ENCODE results near the gene HOOK2. TPM values are rescaled to one million over a fixed set of nuclear protein-coding genes. Genes with fewer than 3 reads are reported as not detected.
A peak's percentile ranks its signal among the peaks of the same experiment; 100 is the strongest.

The HOOK2 gene
- total and polyA plus RNA-seq, 10 donors: 7.1 to 27.4 (median 23.4) TPM

DNA sequence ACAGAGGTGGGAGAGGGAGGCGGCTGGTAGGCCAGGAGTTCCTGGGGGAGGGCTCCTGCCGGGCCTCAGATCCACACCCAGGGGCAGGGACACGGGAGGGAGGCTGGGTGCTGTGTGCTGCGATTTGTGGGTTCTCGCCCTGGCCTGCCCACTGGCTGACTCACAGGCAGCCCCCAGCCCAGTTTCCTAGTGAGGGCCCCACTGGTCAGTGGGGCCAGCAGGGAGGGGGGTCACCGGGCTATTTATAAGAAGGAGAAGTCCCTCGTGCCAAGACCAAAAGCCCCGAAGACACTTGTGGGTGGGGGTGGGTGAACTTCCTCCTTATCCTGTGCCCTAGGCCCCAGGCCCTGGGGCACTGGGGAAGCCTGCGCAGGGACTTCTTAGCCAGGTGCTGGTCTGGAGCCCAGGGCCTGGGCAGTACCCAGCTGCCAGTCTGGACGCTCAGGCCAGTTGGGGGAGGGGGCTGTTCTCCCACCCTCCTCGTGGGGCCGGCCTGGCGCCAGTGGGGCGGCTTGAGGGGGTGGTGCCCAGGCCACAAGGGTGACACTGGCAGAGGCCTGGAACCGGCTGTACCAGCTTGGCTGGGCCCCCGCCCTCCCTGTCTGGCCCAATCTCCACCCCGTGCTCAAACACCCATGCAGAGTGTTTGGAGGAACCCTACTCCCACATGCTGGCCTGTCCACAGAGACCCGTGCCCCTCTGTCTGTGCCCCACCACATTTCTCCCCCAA lies 11.0 kb upstream of the HOOK2 start:
- WGBS, 5 donors: 18 to 32% (median 27%) methylated on average over 8 to 18 of the region's 18 CpGs
- Histone ChIP-seq H3K27ac (peak overlapping the region; percentile 79 to 100 (median 100)), H3K36me3 (no peaks in the 10 kb centered on the region), H3K9me3 (no peaks in the 10 kb centered on the region), H3K4me3 (peak overlapping the region in 2 of 8 donors; percentile 3 to 53), H3K27me3 (replicated peaks in 1 of 7) (peaks cover 0 to 2% (median 0%) of the 10 kb centered on the region in 7 donors), H3K4me1 (peaks cover 63 to 99% (median 91%) of the 10 kb centered on the region in 6 donors)
- peak; percentile 92 for DNase-seq
- intact Hi-C loops (cut with DNase I; ENCODE audit: low total_unique reads): no loop called here
- TF ChIP-seq POLR2AphosphoS5 (IDR thresholded peaks at IDR 0.05) (peak; percentile 42 to 80 (median 63)), POLR2A (IDR thresholded peaks at IDR 0.05) (no peak)

DNA sequence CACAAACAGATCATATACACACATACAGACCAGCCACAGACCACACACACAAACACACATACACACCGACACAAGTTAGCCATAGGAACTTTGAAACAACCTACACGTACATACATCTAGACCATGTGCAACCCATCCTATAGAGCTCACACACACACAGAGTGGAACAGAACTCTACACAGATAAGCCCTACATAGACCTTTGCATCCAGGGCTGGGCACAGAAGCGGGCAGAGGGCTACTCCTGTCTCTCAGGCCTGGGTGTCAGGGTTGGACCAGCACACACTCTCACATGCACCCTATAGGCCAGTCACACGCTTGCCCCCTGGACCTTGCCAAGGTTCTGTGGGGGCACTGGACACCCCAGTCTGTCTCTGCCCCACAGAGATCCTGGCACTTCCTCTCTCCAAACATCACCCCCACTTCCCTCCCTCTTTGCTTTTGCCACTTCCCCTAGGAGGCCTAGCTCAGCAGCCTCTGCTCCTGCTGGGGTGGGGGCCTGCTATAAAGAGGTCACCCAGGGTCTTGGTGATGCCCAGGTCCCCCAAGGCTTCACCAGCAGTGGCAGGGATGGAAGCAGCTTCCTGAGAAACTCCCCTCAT lies 10.2 kb upstream of the HOOK2 start:
- H3K4me3 ChIP-seq: peak overlapping the region in 2 of 8 donors; percentile 3 to 53
- H3K9me3 ChIP-seq: no peaks in the 10 kb centered on the region
- intact Hi-C loops (cut with DNase I; ENCODE audit: low total_unique reads): no loop called here
- H3K36me3 ChIP-seq: no peaks in the 10 kb centered on the region
- peak; percentile 82 for DNase-seq
- 34 to 57% (median 45%) methylated on average over 4 of the region's 4 CpGs for WGBS, 5 donors
- H3K27ac ChIP-seq: peak overlapping the region; percentile 79 to 100 (median 100)
- H3K4me1 ChIP-seq: peaks cover 64 to 94% (median 87%) of the 10 kb centered on the region in 6 donors
- TF ChIP-seq, protein P1, sequence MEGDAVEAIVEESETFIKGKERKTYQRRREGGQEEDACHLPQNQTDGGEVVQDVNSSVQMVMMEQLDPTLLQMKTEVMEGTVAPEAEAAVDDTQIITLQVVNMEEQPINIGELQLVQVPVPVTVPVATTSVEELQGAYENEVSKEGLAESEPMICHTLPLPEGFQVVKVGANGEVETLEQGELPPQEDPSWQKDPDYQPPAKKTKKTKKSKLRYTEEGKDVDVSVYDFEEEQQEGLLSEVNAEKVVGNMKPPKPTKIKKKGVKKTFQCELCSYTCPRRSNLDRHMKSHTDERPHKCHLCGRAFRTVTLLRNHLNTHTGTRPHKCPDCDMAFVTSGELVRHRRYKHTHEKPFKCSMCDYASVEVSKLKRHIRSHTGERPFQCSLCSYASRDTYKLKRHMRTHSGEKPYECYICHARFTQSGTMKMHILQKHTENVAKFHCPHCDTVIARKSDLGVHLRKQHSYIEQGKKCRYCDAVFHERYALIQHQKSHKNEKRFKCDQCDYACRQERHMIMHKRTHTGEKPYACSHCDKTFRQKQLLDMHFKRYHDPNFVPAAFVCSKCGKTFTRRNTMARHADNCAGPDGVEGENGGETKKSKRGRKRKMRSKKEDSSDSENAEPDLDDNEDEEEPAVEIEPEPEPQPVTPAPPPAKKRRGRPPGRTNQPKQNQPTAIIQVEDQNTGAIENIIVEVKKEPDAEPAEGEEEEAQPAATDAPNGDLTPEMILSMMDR (IDR thresholded peaks at IDR 0.05 in 8 of 11, conservative IDR thresholded peaks at IDR 0.05 in 3 of 11): no peak
- no peak for TF ChIP-seq POLR2A (IDR thresholded peaks at IDR 0.05)
- peak in 2 of 3 donors; percentile 42 to 49 for TF ChIP-seq POLR2AphosphoS5 (IDR thresholded peaks at IDR 0.05)
- H3K27me3 ChIP-seq (replicated peaks in 1 of 7): no peaks in the 10 kb centered on the region

DNA sequence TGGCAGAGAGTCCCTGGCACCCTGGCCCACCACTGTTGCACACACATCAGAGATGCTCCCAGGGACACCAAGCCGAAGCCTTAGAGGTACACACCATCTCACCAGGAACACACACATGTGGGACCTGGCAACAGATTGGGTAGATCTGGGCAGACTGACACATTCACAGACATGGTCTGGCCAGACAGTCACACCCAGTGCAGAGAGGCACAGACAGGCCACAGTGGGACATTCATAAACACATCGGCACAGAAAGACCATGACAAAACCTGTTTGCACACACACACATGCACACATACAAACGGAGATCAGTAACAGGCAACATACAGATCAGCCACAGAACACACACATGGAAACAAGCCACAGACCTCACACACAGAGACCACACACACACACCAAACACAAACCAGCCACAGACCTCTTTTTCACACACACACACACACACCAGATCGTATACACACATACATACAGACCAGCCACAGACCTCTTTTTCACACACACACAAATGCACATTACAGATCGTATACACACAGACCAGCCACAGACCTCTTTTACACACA lies 9.6 kb upstream of the HOOK2 start:
- Histone ChIP-seq H3K4me3 (peak overlapping the region in 1 of 8 donors; percentile 53), H3K36me3 (no peaks in the 10 kb centered on the region), H3K27ac (peak overlapping the region; percentile 95 to 100 (median 100)), H3K4me1 (peaks cover 64 to 92% (median 86%) of the 10 kb centered on the region in 6 donors), H3K9me3 (no peaks in the 10 kb centered on the region), H3K27me3 (replicated peaks in 1 of 7) (no peaks in the 10 kb centered on the region)
- WGBS, 5 donors: 26 to 60% (median 47%) methylated on average over 4 to 5 of the region's 5 CpGs
- intact Hi-C loops (cut with DNase I; ENCODE audit: low total_unique reads): no loop called here
- no peak for DNase-seq
- TF ChIP-seq, protein P1 (IDR thresholded peaks at IDR 0.05 in 8 of 11, conservative IDR thresholded peaks at IDR 0.05 in 3 of 11): no peak
- no peak for TF ChIP-seq POLR2A (IDR thresholded peaks at IDR 0.05)
- TF ChIP-seq POLR2AphosphoS5 (IDR thresholded peaks at IDR 0.05): no peak

DNA sequence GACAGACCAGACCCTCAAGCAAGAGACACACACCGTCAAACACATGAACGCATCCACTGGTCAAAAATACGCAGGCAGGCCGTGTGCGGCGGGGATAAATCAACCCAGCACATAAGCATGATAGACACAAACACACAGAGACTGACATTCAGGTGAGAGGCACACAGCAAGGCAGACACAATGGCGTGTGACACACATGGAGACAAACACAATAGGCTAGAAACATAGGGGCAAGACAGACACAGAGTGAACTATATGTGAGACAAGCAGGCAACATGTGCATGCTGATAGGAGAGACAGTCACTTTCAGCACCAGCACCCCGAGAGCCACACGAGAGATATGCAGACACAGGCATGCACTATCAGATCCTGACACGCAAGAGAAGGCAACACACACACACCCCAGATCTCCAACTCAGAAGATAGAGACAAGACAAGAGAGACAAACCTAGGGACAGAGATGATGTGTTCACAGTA lies 9.1 kb upstream of the HOOK2 start:
- no peak for TF ChIP-seq POLR2A (IDR thresholded peaks at IDR 0.05)
- TF ChIP-seq, protein P1 (IDR thresholded peaks at IDR 0.05 in 8 of 11, conservative IDR thresholded peaks at IDR 0.05 in 3 of 11): no peak
- no peak for TF ChIP-seq POLR2AphosphoS5 (IDR thresholded peaks at IDR 0.05)
- peak overlapping the region; percentile 95 to 100 (median 100) for H3K27ac ChIP-seq
- WGBS, 5 donors: 64 to 82% (median 72%) methylated on average over 10 of the region's 10 CpGs
- peaks cover 66 to 97% (median 90%) of the 10 kb centered on the region in 6 donors for H3K4me1 ChIP-seq
- DNase-seq: no peak
- no peaks in the 10 kb centered on the region for H3K36me3 ChIP-seq
- no peaks in the 10 kb centered on the region for H3K9me3 ChIP-seq
- H3K27me3 ChIP-seq (replicated peaks in 1 of 7): no peaks in the 10 kb centered on the region
- H3K4me3 ChIP-seq: peak overlapping the region in 1 of 8 donors; percentile 66
- intact Hi-C loops (cut with DNase I; ENCODE audit: low total_unique reads): no loop called here

Data from spleen (tissue), 11 donors.